Measurements from ENCODE around the gene FRS2. TPM values are rescaled to one million over a fixed set of nuclear protein-coding genes. Genes with fewer than 3 reads are reported as not detected.

FRS2 gene
- total RNA-seq, 1 donor from 2014 or later: 15.4 TPM

GRCh38 chr12:69533844-69534243 is 63.7 kb downstream of the FRS2 start:
- ATAC-seq: no peak

GRCh38 chr12:69534389-69534822 is 64.2 kb downstream of the FRS2 start:
- peak; percentile 69 for ATAC-seq

- ATAC-seq: no peak
Measured at GRCh38 chr12:69540987-69541386, 70.8 kb downstream of the FRS2 start.

DNA sequence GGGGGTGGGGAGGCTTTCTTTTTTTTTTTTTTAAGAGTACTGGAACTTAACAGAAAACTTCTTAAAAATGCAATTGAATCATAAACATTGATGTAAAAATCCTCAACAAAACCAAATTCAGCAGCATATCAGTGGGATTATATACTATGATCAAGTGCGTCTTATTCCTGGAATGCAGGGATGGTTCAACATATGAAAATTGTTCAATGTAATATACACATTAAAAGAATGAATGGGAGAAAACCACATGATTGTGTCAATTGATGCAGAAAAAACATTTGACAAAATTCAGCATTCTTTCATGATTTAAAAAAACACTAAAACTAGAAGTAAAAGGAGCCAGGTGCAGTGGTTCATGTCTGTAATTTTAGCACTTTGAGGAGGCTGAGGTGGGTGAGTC is 73.9 kb downstream of the FRS2 start:
- ATAC-seq: no peak

- no peak for ATAC-seq
Measured at GRCh38 chr12:69545081-69545480, 74.9 kb downstream of the FRS2 start.

- ATAC-seq: no peak
Measured at GRCh38 chr12:69546693-69547438, 76.7 kb downstream of the FRS2 start.

DNA sequence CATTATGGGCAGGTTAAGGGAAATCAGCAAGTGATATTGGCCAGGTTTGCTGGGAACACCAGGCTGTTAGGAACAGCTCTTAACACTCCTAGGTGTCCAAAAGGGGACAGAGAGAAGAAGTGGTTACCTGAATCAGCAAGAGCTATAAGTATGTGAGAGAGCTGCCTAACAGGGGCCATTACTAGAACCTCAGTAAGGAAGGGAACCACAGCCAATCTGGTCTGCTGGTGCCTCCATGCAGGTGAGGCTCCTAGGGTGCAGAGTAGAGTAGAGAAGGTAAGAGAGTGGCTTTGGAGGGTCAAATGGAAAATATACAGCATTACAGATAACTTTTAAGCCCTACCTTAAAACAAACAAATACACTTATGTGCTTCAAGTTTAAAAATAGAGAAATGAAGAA is 78.5 kb downstream of the FRS2 start:
- no peak for ATAC-seq

DNA sequence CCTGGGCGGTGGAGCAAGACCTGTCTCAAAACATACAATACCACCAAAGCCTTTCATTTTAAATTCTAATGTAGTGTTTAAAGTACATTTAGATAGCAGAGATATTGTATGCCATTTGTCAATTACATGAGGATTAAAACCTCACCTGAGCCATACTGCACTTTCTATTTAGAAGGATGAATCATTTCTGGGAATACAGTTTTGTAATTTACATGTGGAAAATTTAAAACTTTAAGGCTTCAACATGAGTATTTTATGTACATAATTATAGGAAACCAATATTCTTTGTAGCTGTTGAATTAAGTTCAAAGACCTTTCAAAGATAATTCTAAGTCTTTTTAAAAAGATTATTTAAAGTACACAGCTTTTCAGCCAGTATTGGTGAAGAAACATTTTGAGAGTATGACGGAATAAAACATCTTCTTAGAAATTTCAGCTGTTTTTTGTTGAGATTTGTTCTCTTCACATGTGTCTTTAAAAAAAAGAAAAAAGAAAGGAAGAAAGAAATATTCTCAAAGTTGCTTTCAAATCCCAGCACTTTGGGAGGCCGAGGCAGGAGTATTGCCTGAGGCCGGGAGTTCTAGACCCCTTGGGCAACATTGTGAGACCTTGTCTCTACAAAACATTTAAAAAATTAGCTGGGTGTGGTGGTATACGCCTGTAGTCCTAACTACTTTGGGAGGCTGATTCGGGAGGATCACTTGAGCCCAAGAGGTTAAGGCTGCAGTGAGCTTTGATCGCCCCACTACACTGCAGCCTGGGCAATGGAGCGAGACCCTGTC is 80.6 kb downstream of the FRS2 start:
- no peak for ATAC-seq

DNA sequence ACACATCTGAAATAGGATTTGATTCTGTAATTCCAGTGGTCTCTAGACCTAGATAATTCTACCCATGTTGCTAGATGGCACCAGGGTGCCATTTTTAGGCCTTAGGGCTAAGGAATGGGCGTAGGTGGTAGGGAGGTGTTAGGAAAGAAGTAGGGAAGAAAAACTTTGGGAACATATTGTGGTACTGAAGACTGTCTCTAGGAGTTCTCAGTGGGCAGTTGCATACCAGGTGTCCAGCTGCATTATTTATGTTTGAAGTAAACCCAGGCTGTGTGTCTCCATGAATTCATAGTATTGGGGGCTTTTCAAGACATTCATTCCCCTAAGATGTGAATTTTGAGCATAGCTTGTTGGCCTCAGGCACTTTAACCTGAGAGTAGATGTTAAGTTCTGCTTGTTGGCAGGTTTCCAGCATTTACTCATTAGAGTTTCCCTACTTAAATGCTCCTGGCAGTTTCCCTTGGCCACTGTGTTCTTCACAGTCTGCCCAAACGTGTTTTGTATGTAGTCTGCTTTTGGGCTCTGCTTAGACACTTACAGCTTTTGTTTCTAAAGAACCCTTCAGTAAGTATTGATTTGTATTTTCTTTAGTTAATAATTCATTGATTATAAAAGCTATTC is 83.5 kb downstream of the FRS2 start:
- peak; percentile 62 for ATAC-seq

- no peak for ATAC-seq
Measured at GRCh38 chr12:69555461-69555860, 85.3 kb downstream of the FRS2 start.

- ATAC-seq: no peak
Measured at GRCh38 chr12:69556383-69556782, 86.2 kb downstream of the FRS2 start.

DNA sequence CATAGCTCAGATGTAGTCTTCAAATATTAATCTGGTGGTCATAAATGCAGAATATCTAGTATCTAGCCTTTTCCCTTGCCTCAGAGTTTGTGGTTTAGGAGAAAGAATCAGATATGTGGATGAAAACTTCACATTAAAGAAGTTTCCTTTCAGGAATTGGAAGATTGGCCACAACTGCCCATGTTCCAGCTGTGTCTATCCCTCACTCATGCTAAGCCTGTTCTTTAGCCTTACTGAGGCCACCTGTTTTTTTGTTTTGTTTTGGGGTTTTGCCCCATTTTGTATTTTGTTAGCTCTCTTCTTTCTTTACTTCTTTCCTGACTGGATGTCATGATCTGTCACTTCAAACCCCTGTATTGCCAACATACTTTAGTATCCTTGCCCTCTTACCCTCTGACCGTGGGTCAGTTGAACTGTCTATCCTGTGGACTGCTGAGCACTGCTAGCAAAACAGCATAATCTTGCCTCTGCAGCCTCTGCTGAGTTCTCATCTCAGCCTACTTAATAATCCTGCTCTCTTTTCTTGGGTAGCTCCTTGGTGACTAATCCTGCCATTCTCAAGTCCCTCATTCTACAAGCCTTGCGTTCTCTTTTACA is 93.1 kb downstream of the FRS2 start:
- no peak for ATAC-seq

DNA sequence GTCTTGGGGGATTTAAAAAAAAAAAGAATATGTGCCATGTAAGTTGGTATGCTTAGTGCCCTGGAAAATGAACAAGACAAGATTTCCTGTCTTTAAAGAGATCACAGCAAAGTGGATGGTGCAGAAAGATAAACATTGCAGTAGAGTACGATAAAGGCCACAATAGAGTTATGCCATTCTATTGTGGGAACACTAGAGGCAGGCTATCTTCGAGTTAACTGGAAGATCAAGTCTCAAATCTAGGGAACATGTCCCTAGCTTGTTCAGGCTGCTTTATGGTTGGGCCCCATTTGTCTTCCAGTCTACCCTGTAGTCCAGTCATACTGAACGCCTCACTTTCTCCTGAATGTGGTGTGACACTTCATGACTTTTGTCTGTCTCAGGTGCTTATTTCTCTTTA is 96.4 kb downstream of the FRS2 start:
- ATAC-seq: no peak

DNA sequence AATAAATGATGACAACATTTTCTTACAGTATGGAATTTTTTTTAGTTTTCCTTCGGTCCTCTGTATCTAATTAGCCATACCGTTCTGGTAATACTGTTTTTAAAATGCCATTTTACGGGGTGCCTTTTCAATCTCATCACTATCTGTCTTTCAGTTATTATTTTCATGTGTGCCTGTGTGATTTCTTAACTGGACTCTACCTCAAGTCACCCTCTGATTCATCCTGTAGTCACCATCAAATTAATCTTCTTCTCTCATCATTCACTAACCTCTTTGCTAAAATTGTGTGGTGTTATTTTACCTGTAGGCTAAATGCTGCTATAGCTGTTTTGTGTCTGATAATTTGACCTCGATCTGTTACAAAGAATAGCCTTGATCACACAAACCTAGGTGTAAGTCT is 99.0 kb downstream of the FRS2 start:
- ATAC-seq: no peak

DNA sequence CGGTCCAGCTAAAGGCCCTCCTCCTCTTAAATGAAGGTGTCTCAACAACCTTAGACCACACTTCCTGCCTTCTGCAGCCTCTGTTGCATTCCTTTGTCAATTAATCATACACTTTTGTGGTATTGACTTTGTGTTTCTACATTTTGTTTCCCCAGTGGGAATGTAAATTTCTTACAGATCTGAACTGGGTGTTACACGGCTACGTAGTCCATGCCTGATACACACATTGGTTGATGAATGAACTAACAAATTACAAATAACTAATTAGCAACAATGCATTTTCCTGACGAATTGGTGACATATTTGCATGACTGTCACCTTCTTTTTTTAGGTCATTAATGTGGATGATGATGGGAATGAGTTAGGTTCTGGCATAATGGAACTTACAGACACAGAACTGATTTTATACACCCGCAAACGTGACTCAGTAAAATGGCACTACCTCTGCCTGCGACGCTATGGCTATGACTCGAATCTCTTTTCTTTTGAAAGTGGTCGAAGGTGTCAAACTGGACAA is 99.9 kb downstream of the FRS2 start:
- ATAC-seq: no peak

- ATAC-seq: peak; percentile 57
Measured at GRCh38 chr12:69570545-69571399, 100.6 kb downstream of the FRS2 start.

DNA sequence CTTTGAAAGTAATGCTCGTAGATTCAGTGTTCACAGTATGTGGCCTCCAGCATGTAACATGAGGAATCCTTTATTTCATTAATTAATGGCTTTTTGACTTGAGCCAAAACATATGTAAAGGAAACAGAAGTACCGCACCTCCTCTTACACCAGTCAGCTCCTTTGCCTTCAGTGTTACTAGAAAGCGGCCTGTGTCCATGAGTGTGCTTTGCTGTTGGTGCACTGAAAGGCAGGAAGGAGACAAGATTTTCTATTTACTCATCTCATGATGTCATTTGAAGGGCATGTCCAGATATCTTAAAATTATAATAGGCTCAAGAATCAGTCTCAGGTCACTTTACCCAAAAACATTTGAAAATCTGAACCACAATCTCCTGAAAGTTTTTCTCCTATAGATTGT is 105.2 kb downstream of the FRS2 start:
- no peak for ATAC-seq

DNA sequence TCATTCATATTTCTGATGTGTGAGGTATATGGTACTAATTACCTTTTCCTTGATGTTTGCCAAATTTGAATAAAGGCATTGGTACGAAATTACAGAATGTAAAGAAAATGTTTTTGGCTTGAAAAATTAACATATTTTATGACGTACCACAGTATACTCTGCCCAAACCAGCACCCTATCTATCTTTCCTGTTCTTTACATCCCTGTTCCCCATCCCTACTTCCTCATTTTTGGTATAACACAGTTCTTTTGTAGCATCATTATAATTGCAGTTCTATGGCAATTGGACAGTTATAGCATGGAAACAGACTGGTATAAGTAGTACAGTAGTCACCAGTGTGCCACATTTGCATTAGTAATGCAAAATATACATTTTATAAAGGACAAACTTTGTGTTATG is 108.1 kb downstream of the FRS2 start:
- ATAC-seq: no peak

DNA sequence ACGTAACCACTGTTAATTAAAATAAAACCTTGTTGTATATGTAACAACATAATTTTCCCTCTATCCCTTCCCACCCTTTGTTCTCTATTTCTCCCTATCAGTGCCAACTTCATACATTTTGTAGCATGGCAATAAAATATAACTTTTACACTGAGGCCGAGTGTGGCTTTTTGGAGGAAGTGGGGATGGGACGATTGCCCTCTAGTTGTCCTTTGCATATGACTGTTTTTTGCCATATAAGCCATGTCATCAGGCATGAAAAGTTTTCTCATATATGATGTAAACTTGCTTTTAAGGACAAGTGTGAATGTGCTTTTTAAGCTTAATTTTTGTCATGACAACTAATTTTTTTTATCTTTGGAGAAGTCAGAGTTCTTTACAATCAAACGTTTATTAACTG is 108.8 kb downstream of the FRS2 start:
- ATAC-seq: no peak

- ATAC-seq: no peak
Measured at GRCh38 chr12:69580074-69580473, 109.9 kb downstream of the FRS2 start.

DNA sequence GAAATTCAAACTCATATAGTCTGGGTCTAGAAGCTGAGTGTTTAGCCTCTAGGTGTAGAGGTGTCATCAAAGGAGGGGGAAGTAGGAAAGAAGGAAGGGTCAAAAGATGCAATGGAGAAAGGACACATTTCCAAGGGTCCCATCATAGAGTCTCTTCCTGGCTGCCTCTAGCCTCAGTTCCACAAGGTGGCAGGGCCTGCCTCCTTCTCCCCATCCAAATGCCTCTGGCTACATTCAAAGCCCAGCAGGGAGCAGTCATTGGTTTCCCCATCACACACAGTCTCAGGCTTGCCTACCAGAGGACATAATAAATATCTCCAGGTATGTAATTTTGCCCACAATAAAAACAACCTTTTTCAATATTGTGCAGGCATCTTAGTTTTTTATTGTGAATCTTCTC is 113.0 kb downstream of the FRS2 start:
- no peak for ATAC-seq

Data from esophagus mucosa (tissue), 1 donor.